Fibroblast of peridontal ligament (primary cell): ENCODE measurements around the gene CACNA1B.
"Not testable (repeated sequence)": the region's sequence is repeated elsewhere in the genome, so short reads cannot be mapped to it uniquely, and the experiment has no call there.

Source experiments
- DNase-seq: peaks from one replicate; pipeline ENCODE4 v3.0.0-alpha.2; 2010; ENCODE audit errors: extremely low read depth

CACNA1B gene

GRCh38 chr9:138073408-138073807 is 195.8 kb downstream of the CACNA1B start:
- no peak for DNase-seq

DNA sequence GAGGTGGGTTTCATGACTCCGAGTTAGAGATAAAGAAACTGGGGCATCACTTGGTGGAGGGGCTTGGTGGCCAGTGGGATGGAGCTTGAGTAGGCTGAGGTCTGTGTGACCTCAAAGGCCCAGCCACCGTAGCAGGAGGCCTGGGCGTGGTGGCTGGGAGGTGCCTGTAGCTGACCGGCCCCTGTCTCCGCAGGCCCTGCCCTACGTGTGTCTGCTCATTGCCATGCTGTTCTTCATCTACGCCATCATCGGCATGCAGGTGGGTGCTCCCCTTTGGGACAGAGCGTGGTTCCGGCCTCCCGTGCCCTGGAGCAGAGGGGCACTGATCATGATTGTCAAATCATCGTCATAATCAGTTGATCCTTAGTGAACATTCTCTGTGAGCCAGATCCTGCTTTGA is 196.2 kb downstream of the CACNA1B start:
- DNase-seq = no peak

DNA sequence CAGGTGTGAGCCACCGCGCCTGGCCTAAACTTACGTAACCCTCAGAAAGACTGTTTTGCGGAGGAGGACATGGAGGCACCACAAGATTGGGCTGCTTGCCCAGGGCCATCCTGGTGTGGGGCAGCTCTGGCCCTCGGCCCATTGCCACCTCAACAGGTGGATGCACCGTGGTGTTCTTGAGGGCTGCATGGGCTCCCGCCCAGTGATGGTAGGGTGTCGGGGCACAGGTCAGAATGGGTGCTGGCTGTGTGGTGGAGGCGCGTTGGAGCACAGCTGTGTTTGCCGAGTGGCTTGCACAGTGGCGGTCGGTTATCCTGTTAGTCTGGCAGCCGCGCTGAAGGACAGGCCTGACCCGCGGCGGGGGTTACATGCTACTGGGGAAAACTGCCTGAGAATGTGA is 196.9 kb downstream of the CACNA1B start:
- no peak for DNase-seq

- DNase-seq = no peak
Measured at GRCh38 chr9:138075496-138075895, 197.9 kb downstream of the CACNA1B start.

- DNase-seq = no peak
Measured at GRCh38 chr9:138075961-138076649, 198.5 kb downstream of the CACNA1B start.

DNA sequence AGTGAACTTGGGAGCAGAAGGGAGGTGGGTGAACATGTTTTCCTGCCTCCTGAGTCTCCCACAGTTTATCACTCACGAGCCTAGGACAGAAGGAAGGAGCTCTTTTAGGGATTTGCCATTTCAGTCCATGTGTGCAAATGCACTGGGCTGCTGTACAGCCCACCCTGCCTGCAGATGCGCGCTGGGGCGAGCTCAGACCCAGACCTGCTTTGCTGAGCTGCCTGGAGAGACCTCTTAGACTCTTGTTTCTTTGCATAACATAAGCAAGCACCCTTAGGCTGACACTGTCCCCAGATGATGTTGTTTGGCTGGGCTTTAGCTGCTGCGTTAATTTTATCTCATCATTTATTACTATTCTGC is 199.0 kb downstream of the CACNA1B start:
- no peak for DNase-seq

- no peak for DNase-seq
Measured at GRCh38 chr9:138077126-138077525, 199.5 kb downstream of the CACNA1B start.

GRCh38 chr9:138077898-138078540 is 200.4 kb downstream of the CACNA1B start:
- no peak for DNase-seq

DNA sequence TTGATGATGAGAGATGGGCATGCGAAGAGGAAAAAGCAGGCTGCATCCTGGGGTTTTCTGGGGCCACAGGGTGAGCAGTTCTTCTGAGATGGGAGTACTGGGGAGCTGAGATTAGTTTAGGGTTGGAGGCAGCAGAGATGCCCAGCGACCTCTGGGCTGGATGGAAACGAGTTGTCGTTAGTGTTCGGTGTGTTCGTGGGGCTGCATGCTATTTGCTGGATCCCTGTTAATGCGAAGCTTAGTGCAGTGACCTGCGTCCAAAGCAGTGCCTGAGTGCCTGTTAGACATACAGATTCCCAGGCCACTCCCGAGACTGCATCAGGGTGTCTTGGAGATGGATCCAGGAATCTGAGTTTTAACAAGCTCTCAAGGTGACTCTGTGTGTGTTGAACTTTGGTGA is 201.3 kb downstream of the CACNA1B start:
- no peak for DNase-seq

GRCh38 chr9:138080979-138081378 is 203.4 kb downstream of the CACNA1B start:
- no peak for DNase-seq

DNA sequence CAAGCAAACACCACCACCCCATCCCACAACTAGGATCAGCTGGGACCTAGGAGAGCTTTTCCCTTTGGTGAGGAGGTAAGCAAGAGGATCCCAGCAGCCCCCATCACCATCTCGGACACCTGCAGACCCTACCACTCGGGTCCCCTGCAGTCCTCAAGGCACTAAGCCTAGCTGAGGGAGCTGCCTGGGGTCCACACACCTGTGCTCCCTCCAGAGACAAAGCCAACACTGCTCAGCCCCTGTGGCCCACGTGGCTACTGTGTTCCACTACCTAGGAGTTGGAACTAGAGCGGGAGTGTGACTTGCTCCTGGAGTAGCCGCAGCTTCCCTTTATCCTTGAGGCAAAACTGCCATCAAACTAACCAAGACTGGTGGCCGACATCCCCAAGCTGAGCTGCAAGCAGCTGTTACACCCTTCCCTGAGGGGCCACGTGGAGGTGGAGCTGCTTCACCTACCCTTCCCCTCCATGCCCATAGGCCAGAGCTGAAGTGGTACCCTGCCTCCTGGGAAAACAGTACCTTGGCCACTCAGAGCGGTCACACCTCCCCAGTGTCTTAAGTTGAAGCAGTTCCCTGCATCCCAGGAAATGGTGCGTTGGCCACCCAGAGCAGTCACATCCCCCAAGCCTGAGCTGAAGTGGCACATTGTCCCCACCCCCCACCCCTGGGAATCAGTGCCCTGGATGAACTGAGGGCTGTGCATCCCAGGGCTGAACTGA is 205.5 kb downstream of the CACNA1B start:
- DNase-seq = no peak

GRCh38 chr9:138083873-138084272 is 206.3 kb downstream of the CACNA1B start:
- DNase-seq = no peak

GRCh38 chr9:138085568-138085967 is 208.0 kb downstream of the CACNA1B start:
- DNase-seq = no peak

GRCh38 chr9:138092057-138092456 is 214.5 kb downstream of the CACNA1B start:
- not testable (repeated sequence) for DNase-seq

DNA sequence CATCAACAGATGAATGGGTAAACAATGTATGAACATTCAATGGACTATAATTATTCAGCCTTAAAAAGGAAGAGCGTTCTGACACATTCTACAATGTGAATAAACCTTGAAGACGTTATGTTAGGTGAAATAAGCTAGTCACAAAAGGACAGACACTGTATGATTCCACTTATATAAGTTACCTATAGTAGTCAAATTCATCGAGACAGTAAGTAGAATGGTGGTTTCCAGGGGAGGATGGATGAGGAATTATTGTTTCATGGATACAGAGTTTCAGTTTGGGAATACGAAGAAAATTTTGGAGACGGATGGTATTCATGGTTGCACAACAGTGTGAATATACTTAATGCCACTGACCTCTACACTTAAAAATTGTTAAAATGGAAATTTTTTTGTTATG is 216.4 kb downstream of the CACNA1B start:
- DNase-seq = no peak

- no peak for DNase-seq
Measured at GRCh38 chr9:138095813-138096518, 218.4 kb downstream of the CACNA1B start.

DNA sequence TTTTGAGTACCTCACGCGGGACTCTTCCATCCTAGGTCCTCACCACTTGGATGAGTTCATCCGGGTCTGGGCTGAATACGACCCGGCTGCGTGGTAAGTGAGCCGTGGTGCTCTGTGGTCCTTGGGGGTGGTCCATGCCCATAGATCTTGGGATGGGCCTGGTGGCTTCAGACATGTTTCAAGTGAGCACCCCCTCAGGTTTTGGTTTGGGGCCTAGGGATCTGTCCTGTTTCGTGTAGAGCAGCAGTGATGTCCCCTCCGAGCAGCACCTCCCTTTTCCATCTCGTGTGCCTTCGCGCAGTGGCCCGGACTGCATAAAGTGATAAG is 218.9 kb downstream of the CACNA1B start:
- DNase-seq = no peak

DNA sequence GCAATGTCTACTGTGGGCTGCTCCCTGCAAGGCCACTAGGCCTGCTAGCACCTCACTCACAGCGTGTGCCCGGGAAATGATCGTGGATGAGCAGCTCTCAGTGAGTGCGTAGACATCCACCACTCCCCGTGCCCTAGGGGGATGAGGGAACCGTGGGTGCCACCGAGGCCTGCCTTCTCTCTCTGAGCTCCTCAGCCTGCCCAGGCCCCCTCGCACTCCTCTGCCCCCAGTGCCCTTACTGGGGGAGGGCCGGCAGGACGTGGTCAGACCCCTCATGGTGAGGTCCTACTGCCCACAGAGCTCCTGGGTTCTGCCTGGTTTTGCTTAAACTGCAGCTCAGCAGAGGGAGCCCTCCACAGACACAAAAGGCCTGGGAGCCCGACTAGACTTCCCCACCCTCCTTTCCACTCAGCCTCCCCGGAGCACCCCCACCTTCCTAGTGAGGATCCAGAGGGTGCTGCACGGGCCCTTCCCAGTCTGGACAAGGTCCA is 220.0 kb downstream of the CACNA1B start:
- no peak for DNase-seq

GRCh38 chr9:138098116-138098907 is 220.7 kb downstream of the CACNA1B start:
- DNase-seq = no peak

GRCh38 chr9:138098908-138099791 is 221.6 kb downstream of the CACNA1B start:
- no peak for DNase-seq
